GM12878 (cell line): ENCODE data around the gene PNMT. TPM values are rescaled to one million over a fixed set of nuclear protein-coding genes. Genes with fewer than 3 reads are reported as not detected.

Experiments used
- ATAC-seq: fragments of 200-7000 bp; cut with Tn5 transposase; 3 replicates; pipeline ENCODE4 v1.9.1; 2020; ENCODE audit warnings: mild to moderate bottlenecking, moderate library complexity
- BruUV-seq: library from RNA; stranded (reverse); fragments of 400-500 nt; replicated peaks from 2 replicates; lab custom pipeline; 2021; lab: Mats Ljungman, UMichigan
- CTCF ChIA-PET: fragments of 300-600 bp; sonication (Branson Sonifier 250); formaldehyde crosslinking; extraction: SDS; loops from one replicate; lab custom pipeline; 2021; ENCODE audit warnings: inconsistent platforms; lab: Yijun Ruan, JAX
- POLR2A ChIA-PET: fragments of 350-600 bp; formaldehyde crosslinking; extraction: SDS; loops from one replicate; lab custom pipeline; 2021; ENCODE audit warnings: inconsistent platforms; lab: Charles Lee
- RAD21 ChIA-PET: fragments of 300-600 bp; sonication (Branson Sonifier 250); formaldehyde crosslinking; loops from one replicate; lab custom pipeline; 2023; ENCODE audit warnings: antibody characterized with exemption; ENCODE audit not compliant: unreplicated experiment; lab: Charles Lee
- SMC1A ChIA-PET: fragments of 300-600 bp; sonication (Branson Sonifier 250); formaldehyde crosslinking; loops from one replicate; lab custom pipeline; 2023; ENCODE audit not compliant: unreplicated experiment, uncharacterized antibody; lab: Charles Lee
- DNase-seq: peaks from one replicate; pipeline ENCODE4 v3.0.0-alpha.2; 2011; ENCODE audit warnings: low read depth, low spot score
- FAIRE-seq: peaks from 3 replicates; lab custom pipeline; 2011; peaks lifted over from hg19 to GRCh38; lab: Jason Lieb, UNC
- H2AFZ ChIP-seq: 2 replicates; pipeline ENCODE4 v1.6.0; 2011; ENCODE audit warnings: low read depth, low read length, control low read depth; ENCODE audit not compliant: control insufficient read depth
- H3K27ac ChIP-seq: 2 replicates; pipeline ENCODE4 v1.5.1; 2011; ENCODE audit warnings: control low read depth; ENCODE audit not compliant: control insufficient read depth, insufficient read depth
- H3K27me3 ChIP-seq, 2 experiments: replicated peaks in 1 of 2; 2 replicates each; pipeline versions ENCODE4 v1.6.0 to v1.6.1; 2011; ENCODE audit warnings: low read length in 1 of 2; ENCODE audit not compliant: control insufficient read depth in 2 of 2, insufficient read depth in 2 of 2
- H3K36me3 ChIP-seq, 2 experiments: 2 replicates each; pipeline ENCODE4 v1.5.1; 2011; ENCODE audit warnings: low read length in 1 of 2; ENCODE audit not compliant: control insufficient read depth in 2 of 2, insufficient read depth in 2 of 2
- H3K4me1 ChIP-seq: 2 replicates; pipeline ENCODE4 v1.6.1; 2011; ENCODE audit warnings: mild to moderate bottlenecking, low read length, moderate library complexity, mixed read lengths; ENCODE audit not compliant: control insufficient read depth, insufficient read depth
- H3K4me2 ChIP-seq: 2 replicates; pipeline ENCODE4 v1.6.0; 2011; ENCODE audit warnings: control low read depth; ENCODE audit not compliant: control insufficient read depth, insufficient read depth
- H3K4me3 ChIP-seq: fragments of 200-600 bp; sonication (generic); 2 replicates; pipeline ENCODE4 v1.5.1; 2016
- H3K79me2 ChIP-seq: 2 replicates; pipeline ENCODE4 v1.6.0; 2011; ENCODE audit warnings: low read length; ENCODE audit not compliant: control insufficient read depth, insufficient read depth
- H3K9ac ChIP-seq: 2 replicates; pipeline ENCODE4 v1.8.0; 2011; ENCODE audit warnings: low read length, control low read depth, mixed read lengths; ENCODE audit not compliant: control insufficient read depth, insufficient read depth
- H3K9me3 ChIP-seq: replicated peaks from 3 replicates; pipeline ENCODE4 v1.5.1; 2011; ENCODE audit warnings: mild to moderate bottlenecking, low read length; ENCODE audit not compliant: control insufficient read depth, insufficient read depth
- H4K20me1 ChIP-seq: 2 replicates; pipeline ENCODE4 v1.6.0; 2011; ENCODE audit not compliant: control insufficient read depth, insufficient read depth
- GATAD2B ChIP-seq: fragments of 450-650 bp; conservative IDR thresholded peaks from 2 replicates; pipeline ENCODE4 v1.6.1; 2017; ENCODE audit warnings: low read depth, mild to moderate bottlenecking, moderate library complexity
- HCFC1 ChIP-seq: fragments of 150-350 bp; IDR thresholded peaks from 2 replicates; pipeline ENCODE4 v1.6.1; 2014; ENCODE audit warnings: low read length
- KAT2A ChIP-seq: conservative IDR thresholded peaks from 2 replicates; pipeline ENCODE4 v1.6.1; 2011; ENCODE audit warnings: low read depth, low read length; ENCODE audit not compliant: control insufficient read depth
- NFYA ChIP-seq: IDR thresholded peaks from 2 replicates; pipeline ENCODE4 v1.6.1; 2011; ENCODE audit warnings: low read depth, mild to moderate bottlenecking, low read length, improper control_type of control experiment, borderline replicate concordance
- RBBP5 ChIP-seq: fragments of 200-600 bp; sonication (generic); conservative IDR thresholded peaks from 2 replicates; pipeline ENCODE4 v1.6.1; 2016
- SIX5 ChIP-seq: IDR thresholded peaks from 2 replicates; pipeline ENCODE4 v1.6.1; 2011; ENCODE audit warnings: mild to moderate bottlenecking, low read depth, low read length, moderate library complexity; ENCODE audit not compliant: severe bottlenecking
- SMAD1 ChIP-seq: fragments of 450-650 bp; IDR thresholded peaks from 2 replicates; pipeline ENCODE4 v1.6.1; 2018; ENCODE audit warnings: mild to moderate bottlenecking, low read depth; ENCODE audit not compliant: partially characterized antibody
- SMARCA5 ChIP-seq: fragments of 450-650 bp; IDR thresholded peaks from 2 replicates; pipeline ENCODE4 v1.6.1; 2017; ENCODE audit warnings: mild to moderate bottlenecking
- TCF3 ChIP-seq: IDR thresholded peaks from 2 replicates; pipeline ENCODE4 v1.6.1; 2012; ENCODE audit warnings: low read depth, mild to moderate bottlenecking, low read length, borderline replicate concordance; ENCODE audit not compliant: insufficient read depth
- ZBTB4 ChIP-seq: fragments of 450-650 bp; formaldehyde crosslinking; IDR thresholded peaks from 2 replicates; pipeline ENCODE4 v1.4.0; 2022; ENCODE audit warnings: mild to moderate bottlenecking, moderate library complexity
- WGBS: methylation state at CpG from one replicate; pipeline ENCODE4 v1.1.6; 2016; ENCODE audit warnings: low lambda C conversion rate; ENCODE audit not compliant: insufficient replicate concordance, insufficient coverage; ENCODE audit errors: missing lambda C conversion rate; 5-methylcytosine and 5-hydroxymethylcytosine counted together
- in situ Hi-C: fragments of 300-500 bp; cut with MboI; formaldehyde crosslinking; loops from 9 replicates; pipeline ENCODE4 v1.14.3; 2018; ENCODE audit warnings: mixed read lengths
- intact Hi-C: fragments of 100-400 bp; cut with micrococcal nuclease; formaldehyde crosslinking; loops from one replicate; pipeline ENCODE4 v1.14.2; 2022; ENCODE audit not compliant: unreplicated experiment
- polyA plus RNA-seq, 11 experiments: library from polyadenylated mRNA; depleted of rRNA in 4 of 11; unstranded in 6 of 11; stranded (reverse) in 5 of 11; fragments of >200 nt; fragmentation: Nextera tagmentation in 4 of 11; fragmentation: Illumina TruSeq in 1 of 11; extraction: Ambion mirVana in 4 of 11; extraction: Trizol in 1 of 11; gene quantifications; 1 replicate in 1 of 11; 2 replicates in 10 of 11; pipeline versions ENCODE4 v1.2.1 to v1.2.3, GENCODE V29; 2011 to 2016; ENCODE audit warnings: inconsistent platforms in 2 of 11, missing spikeins in 2 of 11, low read depth in 1 of 11
- total RNA-seq, 4 experiments: library from RNA; depleted of rRNA in 3 of 4; stranded (reverse); fragments of >200 nt in 3 of 4; fragmentation: Illumina TruSeq in 1 of 4; extraction: Trizol in 1 of 4; gene quantifications; 2 replicates each; pipeline versions ENCODE4 v1.2.1 to v1.2.3, GENCODE V29; 2013 to 2021

The PNMT gene
- total and polyA plus RNA-seq, 10 of the 15 experiments (the other 5 are each of a cell fraction or from before 2014, with no cell fraction given): not detected

DNA sequence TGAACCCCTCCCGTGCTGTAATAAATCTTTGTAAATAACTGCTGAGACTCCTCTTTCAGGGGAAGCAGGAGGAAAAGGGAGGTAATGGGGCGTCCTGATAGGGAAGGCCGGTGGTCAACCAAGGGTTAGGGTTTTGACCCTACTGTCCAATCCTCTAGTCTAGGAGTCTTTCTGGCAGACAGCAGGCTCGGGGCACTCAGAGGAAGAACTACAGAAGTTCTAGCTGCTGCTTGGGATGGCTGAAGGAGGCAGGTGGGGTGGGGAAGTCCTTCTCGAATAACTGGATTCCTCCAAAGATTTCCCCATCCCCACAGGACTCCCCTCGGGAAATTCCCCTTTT lies 31.7 kb upstream of the PNMT start:
- Histone ChIP-seq H3K27me3 (no peaks in the 10 kb centered on the region), H3K36me3 (no peaks in the 10 kb centered on the region), H4K20me1 (peaks cover 3% of the 10 kb centered on the region; the same call in 1 of the 2 replicates), H2AFZ (peak overlapping the region; percentile 93), H3K4me1 (peaks cover 20% of the 10 kb centered on the region), H3K9ac (peak overlapping the region; percentile 92), H3K9me3 (no peaks in the 10 kb centered on the region), H3K4me3 (peak overlapping the region; percentile 100), H3K27ac (peak overlapping the region; percentile 90), H3K4me2 (peak overlapping the region; percentile 94), H3K79me2 (peaks cover 34% of the 10 kb centered on the region)
- no peak for DNase-seq
- ChIA-PET CTCF (interaction anchor here (1.8 to 15.5 kb wide), 3 partner anchors 15 to 95 kb away, joined by 4 to 225 read pairs (median 63); no protein-coding TSS in a partner anchor), SMC1A (interaction anchor here (2.2 kb wide), 1 partner anchor 13 kb away, joined by 6 read pairs; no protein-coding TSS in a partner anchor), RAD21 (interaction anchor here (0.6 kb wide), 1 partner anchor 9 kb away, joined by 3 read pairs; no protein-coding TSS in a partner anchor), POLR2A (interaction anchor here (0.6 kb wide), 1 partner anchor 279 kb away, joined by 3 read pairs; no protein-coding TSS in a partner anchor)
- TF ChIP-seq NFYA: no peak
- TF ChIP-seq SMAD1: peak; percentile 41
- peak; percentile 19 for ATAC-seq
- WGBS: 26% methylated on average over 6 of the region's 6 CpGs
- TSS peak; percentile 94 for BruUV-seq
- in situ Hi-C loops (no loop called here), intact Hi-C loops (loop anchor here (5.0 kb wide), 1 partner anchor 116 kb away; no protein-coding TSS in a partner anchor)
- peak; percentile 61 for FAIRE-seq

DNA sequence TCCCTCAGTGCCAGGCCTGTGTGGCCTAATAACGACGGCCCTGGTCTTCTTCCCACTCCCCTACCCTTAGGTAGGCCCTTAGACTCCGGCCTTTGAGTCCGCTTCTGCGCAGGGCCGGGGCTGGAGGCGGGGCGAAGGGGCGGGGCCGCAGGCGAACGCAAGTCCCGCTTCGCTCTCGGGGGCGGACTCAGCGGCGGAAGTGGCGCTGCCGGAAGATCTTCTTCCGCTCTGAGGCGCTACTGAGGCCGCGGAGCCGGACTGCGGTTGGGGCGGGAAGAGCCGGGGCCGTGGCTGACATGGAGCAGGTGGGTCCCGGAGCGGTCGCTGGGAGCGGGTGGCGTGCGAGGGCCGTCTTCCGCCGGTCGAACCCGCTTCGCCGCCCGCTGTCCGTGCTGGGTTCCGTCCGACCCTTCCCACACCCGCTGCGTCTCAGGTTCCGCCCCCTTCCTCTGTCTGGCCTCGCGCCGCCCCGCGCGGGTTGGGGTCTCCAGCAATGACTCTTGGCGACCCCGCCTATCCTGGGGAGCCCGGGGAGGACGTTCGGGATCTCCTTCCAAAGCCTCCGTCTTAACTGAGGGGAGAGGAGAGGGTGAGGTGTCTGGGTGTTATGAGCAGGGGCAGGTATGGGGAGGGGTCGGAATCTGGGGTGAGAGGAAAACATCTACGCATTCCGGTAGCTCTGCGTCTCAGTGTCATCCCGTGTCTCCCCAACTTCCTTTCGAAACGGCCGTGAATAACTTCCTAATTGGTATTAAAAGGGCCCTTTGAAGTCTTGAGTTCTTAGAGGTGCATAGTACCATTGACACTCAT lies 31.1 kb upstream of the PNMT start, which contains the start of gene STARD3:
Gene STARD3, plus strand, starts transcription at position 218 of the 810 bp plus-strand sequence. CDS start 16,388 bp downstream, outside the sequence.
- SMC1A ChIA-PET: interaction anchor here (0.9 to 2.2 kb wide), 4 partner anchors 14 to 34 kb away, joined by 3 to 6 read pairs (median 3); no protein-coding TSS in a partner anchor
- BruUV-seq: no TSS peak
- H3K27ac ChIP-seq: peak within 1 kb of the TSS; percentile 90
- POLR2A ChIA-PET: interaction anchor here (0.6 to 1.2 kb wide), 3 partner anchors 51 to 278 kb away, joined by 3 read pairs; partner anchors contain the start of gene PGAP3
- H3K27me3 ChIP-seq: no peaks in the 10 kb centered on the region
- CTCF ChIA-PET: interaction anchor here (0.7 to 15.5 kb wide), 7 partner anchors 15 to 224 kb away, joined by 3 to 225 read pairs (median 3); no protein-coding TSS in a partner anchor
- FAIRE-seq (peak; percentile 44), ATAC-seq (peak; percentile 97), DNase-seq (no peak)
- H3K79me2 ChIP-seq: peaks cover 36% of the 10 kb centered on the region
- peak within 1 kb of the TSS; percentile 94 for H3K4me2 ChIP-seq
- peak within 1 kb of the TSS; percentile 92 for H3K9ac ChIP-seq
- H2AFZ ChIP-seq: peak within 1 kb of the TSS; percentile 93
- H3K4me3 ChIP-seq: peak within 1 kb of the TSS; percentile 100
- H4K20me1 ChIP-seq: peaks cover 3% of the 10 kb centered on the region; the same call in 1 of the 2 replicates
- intact Hi-C loops: loop anchor here (5.0 kb wide), 1 partner anchor 115 kb away; no protein-coding TSS in a partner anchor
- no peaks in the 10 kb centered on the region for H3K36me3 ChIP-seq
- WGBS: 1% methylated on average over 68 of the region's 69 CpGs
- H3K9me3 ChIP-seq: no peaks in the 10 kb centered on the region
- RAD21 ChIA-PET: interaction anchor here (0.6 kb wide), 1 partner anchor 9 kb away, joined by 3 read pairs; no protein-coding TSS in a partner anchor
- H3K4me1 ChIP-seq: peaks cover 20% of the 10 kb centered on the region
- in situ Hi-C loops: no loop called here
- peak; percentile 43; the same call in 1 of the 2 replicates for TF ChIP-seq SMARCA5
- TF ChIP-seq GATAD2B: peak; percentile 92
- TF ChIP-seq TCF3: peak; percentile 58; the same call in 1 of the 2 replicates
- TF ChIP-seq HCFC1: peak; percentile 73
- TF ChIP-seq SIX5: peak; percentile 47
- TF ChIP-seq RBBP5: 0 out of 2 replicates have a peak, but pooled peaks have one; percentile 37
- TF ChIP-seq ZBTB4 (CRISPR knock-in tag): no peak
- no peak for TF ChIP-seq KAT2A
